ENCODE measurements around the gene FAH.
"Not testable (repeated sequence)": the region's sequence is repeated elsewhere in the genome, so short reads cannot be mapped to it uniquely, and the experiment has no call there.

FAH gene

DNA sequence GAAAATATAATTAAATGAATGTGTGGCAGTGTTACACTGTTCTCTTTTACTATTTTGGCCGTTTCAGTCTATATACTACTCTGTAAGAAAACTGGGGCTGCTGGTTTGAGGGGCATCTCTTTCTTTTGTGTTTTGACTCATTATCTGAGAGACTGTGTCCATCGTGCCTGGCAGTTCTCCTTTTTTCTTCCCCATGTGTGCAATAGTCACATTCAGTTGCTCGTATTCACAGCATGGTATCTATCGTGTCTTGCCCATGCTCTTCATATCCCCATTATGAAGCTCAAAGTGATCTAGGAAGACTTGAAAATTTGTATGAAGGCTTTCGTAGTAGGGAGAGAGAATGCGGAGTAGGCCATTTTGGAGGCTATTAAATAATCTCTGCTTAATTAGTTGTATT, 29.8 kb upstream of the FAH start:
- TF ChIP-seq, protein P1, sequence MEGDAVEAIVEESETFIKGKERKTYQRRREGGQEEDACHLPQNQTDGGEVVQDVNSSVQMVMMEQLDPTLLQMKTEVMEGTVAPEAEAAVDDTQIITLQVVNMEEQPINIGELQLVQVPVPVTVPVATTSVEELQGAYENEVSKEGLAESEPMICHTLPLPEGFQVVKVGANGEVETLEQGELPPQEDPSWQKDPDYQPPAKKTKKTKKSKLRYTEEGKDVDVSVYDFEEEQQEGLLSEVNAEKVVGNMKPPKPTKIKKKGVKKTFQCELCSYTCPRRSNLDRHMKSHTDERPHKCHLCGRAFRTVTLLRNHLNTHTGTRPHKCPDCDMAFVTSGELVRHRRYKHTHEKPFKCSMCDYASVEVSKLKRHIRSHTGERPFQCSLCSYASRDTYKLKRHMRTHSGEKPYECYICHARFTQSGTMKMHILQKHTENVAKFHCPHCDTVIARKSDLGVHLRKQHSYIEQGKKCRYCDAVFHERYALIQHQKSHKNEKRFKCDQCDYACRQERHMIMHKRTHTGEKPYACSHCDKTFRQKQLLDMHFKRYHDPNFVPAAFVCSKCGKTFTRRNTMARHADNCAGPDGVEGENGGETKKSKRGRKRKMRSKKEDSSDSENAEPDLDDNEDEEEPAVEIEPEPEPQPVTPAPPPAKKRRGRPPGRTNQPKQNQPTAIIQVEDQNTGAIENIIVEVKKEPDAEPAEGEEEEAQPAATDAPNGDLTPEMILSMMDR (IDR thresholded peaks at IDR 0.05; ENCODE audit: low read depth, low read length, missing control alignments) = no peak
- no peak for DNase-seq (ENCODE audit: low read depth)

DNA sequence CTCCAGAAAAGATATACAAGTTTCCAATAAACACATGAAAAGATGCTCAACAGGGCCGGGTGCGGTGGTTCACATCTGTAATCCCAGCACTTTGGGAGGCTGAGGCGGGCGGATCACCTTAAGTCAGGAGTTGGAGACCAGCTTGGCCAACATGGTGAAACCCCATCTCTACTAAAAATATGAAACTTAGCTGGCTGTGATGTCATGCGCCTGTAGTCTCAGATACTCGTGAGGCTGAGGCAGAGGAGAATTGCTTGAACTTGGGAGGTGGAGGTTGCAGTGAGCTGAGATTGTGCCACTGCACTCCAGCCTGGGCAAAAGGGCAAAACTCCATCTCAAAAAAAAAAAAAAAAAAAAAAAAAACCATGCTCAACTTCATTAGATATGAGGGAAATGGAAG, 25.5 kb upstream of the FAH start:
- DNase-seq (ENCODE audit: low read depth); H3K4me3 ChIP-seq (ENCODE audit: low read depth, low read length): not testable (repeated sequence)

More for the DNA sequence above, 29.8 kb upstream of the FAH start:
- no peak overlapping the region for H3K4me3 ChIP-seq (ENCODE audit: low read depth, low read length)

DNA sequence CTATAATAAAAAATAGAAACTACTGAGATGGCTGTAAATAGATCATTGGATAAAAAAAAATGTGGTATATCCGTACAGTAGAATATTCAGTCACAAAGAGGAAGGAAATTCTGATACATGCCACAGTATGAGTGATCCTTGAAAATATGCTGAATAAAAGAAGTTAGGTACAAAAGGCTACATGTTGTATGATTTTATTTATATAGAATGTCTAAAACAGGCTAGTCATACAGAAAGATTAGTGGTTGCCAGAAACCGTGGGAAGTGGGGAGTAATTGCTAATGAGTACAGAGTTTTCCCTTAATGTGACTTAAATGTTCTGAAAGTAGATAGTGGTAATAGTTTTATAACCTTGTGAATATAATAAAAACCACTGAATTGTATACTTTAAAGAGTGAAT, 24.9 kb upstream of the FAH start:
- no peak overlapping the region for H3K4me3 ChIP-seq (ENCODE audit: low read depth, low read length)
- TF ChIP-seq, protein P1 (IDR thresholded peaks at IDR 0.05; ENCODE audit: low read depth, low read length, missing control alignments) = no peak
- DNase-seq (ENCODE audit: low read depth) = no peak

DNA sequence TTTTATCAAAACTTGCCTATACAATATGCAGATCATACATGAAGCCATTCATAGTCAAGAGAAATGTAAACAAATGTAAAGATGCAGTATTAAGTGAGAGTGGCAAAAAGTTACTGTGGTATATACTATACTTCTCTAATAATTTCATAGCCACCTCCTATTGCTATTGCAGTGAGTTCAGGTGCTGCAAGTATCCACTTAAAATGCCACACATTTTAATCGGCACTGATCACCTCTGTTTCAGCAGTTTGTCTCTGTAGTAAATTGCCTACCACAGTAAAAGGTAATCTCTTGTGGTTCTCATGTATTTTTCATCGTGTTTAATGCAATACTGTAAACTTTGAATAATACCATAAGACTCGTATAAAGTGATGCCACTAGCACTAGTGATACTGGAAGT, 20.4 kb upstream of the FAH start:
- no peak overlapping the region for H3K4me3 ChIP-seq (ENCODE audit: low read depth, low read length)
- no peak for DNase-seq (ENCODE audit: low read depth)
- TF ChIP-seq, protein P1 (IDR thresholded peaks at IDR 0.05; ENCODE audit: low read depth, low read length, missing control alignments) = no peak

DNA sequence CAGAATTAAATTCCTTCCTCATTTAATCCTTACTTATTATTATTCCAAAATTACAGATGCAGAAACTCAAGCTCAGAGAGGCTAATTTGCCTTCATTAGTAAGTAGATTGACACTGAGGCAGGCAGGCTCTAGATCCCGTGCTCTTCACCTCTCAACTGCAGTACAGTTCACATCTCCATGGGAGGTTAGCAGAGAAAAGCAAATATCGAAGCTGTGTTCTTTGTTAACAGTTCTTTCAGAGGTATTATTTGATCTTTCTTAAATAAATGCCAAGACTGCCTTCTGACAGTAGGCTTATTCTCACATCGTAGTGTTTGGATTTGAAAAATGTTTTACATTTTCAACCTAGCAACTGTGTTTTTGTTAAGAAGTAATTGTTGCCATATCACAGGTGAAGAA, 15.9 kb upstream of the FAH start:
- TF ChIP-seq, protein P1 (IDR thresholded peaks at IDR 0.05; ENCODE audit: low read depth, low read length, missing control alignments) = no peak
- DNase-seq (ENCODE audit: low read depth) = no peak
- no peak overlapping the region for H3K4me3 ChIP-seq (ENCODE audit: low read depth, low read length)

DNA sequence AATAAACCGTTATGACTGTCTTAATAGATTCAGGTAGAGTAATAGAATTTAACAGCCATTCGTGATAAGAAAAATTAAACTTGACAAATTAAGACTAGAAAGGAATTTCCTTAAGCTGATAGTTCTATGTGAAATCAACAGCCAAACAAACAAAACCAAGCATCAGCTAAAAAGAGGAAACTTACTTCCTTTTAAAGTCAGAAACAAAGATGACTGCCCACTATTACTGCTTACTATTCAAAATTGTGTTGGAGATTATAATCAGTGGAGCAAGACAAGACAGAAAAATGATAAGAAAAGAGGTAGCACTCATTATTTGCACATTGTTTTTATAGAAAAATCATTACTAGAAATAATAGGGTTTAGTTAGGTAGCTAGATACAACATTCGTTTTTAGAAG, 13.8 kb upstream of the FAH start:
- TF ChIP-seq, protein P1 (IDR thresholded peaks at IDR 0.05; ENCODE audit: low read depth, low read length, missing control alignments) = no peak
- no peak for DNase-seq (ENCODE audit: low read depth)
- no peak overlapping the region for H3K4me3 ChIP-seq (ENCODE audit: low read depth, low read length)

DNA sequence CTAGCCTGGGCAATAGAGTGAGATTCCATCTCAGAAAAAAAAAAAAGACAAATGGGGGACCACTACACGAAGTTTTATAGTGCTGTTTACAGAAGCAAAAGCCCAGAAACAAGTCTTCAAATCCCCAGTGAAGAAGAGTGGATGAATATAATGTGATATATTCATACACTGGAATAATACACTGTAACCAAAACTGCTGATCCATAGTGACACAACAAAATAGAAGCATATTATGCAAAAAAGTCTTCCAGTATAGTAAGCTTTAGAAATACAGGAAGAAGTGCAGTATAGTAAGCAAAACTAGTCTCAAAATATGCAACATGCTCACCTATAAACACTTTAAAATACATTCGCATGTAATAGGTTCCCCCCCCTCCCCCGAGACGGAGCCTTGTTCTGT, 11.9 kb upstream of the FAH start:
- DNase-seq (ENCODE audit: low read depth) = no peak
- TF ChIP-seq, protein P1 (IDR thresholded peaks at IDR 0.05; ENCODE audit: low read depth, low read length, missing control alignments) = no peak
- no peak overlapping the region for H3K4me3 ChIP-seq (ENCODE audit: low read depth, low read length)

Data from GM12864 (cell line).